CD4-positive, alpha-beta memory T cell (primary cell): ENCODE measurements around the gene ASB13. TPM values are rescaled to one million over a fixed set of nuclear protein-coding genes. Genes with fewer than 3 reads are reported as not detected.

ENCODE experiments used
- CTCF ChIA-PET: fragments of 350-600 bp; sonication (Branson Sonifier 250); formaldehyde crosslinking; loops from one replicate; lab custom pipeline; 2021; ENCODE audit warnings: inconsistent platforms; ENCODE audit not compliant: partially characterized antibody; lab: Charles Lee
- POLR2A ChIA-PET: fragments of 350-600 bp; sonication (Branson Sonifier 250); formaldehyde crosslinking; loops from one replicate; lab custom pipeline; 2021; ENCODE audit not compliant: partially characterized antibody; lab: Charles Lee
- DNase-seq, 5 donors: peaks; one replicate each; pipeline versions ENCODE4 v3.0.0 to v3.0.0-alpha.2; 2020 to 2022; ENCODE audit warnings: mixed read lengths in 1 of 5
- H3K27ac ChIP-seq: one replicate; pipeline ENCODE4 v1.7.0; 2013; ENCODE audit warnings: low read depth, low read length
- H3K27me3 ChIP-seq: 2 replicates; pipeline ENCODE4 v1.7.0; 2013; ENCODE audit warnings: mild to moderate bottlenecking, low read length, moderate library complexity; ENCODE audit not compliant: insufficient read depth
- H3K36me3 ChIP-seq: 2 replicates; pipeline ENCODE4 v1.7.0; 2013; ENCODE audit warnings: mild to moderate bottlenecking, low read length, moderate library complexity; ENCODE audit not compliant: insufficient read depth
- H3K4me1 ChIP-seq: 2 replicates; pipeline ENCODE4 v1.7.0; 2013; ENCODE audit warnings: mild to moderate bottlenecking, low read length, moderate library complexity; ENCODE audit not compliant: insufficient read depth
- H3K4me3 ChIP-seq, 2 donors: one replicate each; pipeline ENCODE4 v1.7.0; 2013; ENCODE audit warnings: low read length in 2 of 2, mild to moderate bottlenecking in 1 of 2
- H3K9me3 ChIP-seq, 2 donors: one replicate each; pipeline ENCODE4 v1.7.0; 2013; ENCODE audit warnings: low read length in 2 of 2, control low read depth in 1 of 2; ENCODE audit not compliant: control insufficient read depth in 1 of 2
- H3K27ac Mint-ChIP-seq, 7 donors: one replicate each; pipeline ENCODE4 v1.8.0; 2020 to 2021; ENCODE audit warnings: mixed read lengths in 7 of 7, mild to moderate bottlenecking in 6 of 7, inconsistent platforms in 3 of 7, moderate library complexity in 3 of 7
- H3K27me3 Mint-ChIP-seq, 2 donors: one replicate each; pipeline ENCODE4 v1.8.0; 2020 to 2021; ENCODE audit warnings: mixed read lengths in 2 of 2
- H3K36me3 Mint-ChIP-seq, 2 donors: one replicate each; pipeline ENCODE4 v1.8.0; 2020 to 2021; ENCODE audit warnings: mixed read lengths in 2 of 2, inconsistent platforms in 1 of 2, mild to moderate bottlenecking in 1 of 2
- H3K4me1 Mint-ChIP-seq, 4 donors: one replicate each; pipeline ENCODE4 v1.8.0; 2020 to 2021; ENCODE audit warnings: mixed read lengths in 4 of 4, mild to moderate bottlenecking in 1 of 4
- H3K4me3 Mint-ChIP-seq, 8 donors: one replicate each; pipeline ENCODE4 v1.8.0; 2020 to 2021; ENCODE audit warnings: mixed read lengths in 8 of 8, mild to moderate bottlenecking in 7 of 8, moderate library complexity in 6 of 8, inconsistent platforms in 3 of 8
- H3K9me3 Mint-ChIP-seq, 8 donors: one replicate each; pipeline ENCODE4 v1.8.0; 2020 to 2021; ENCODE audit warnings: mixed read lengths in 8 of 8, mild to moderate bottlenecking in 5 of 8, inconsistent platforms in 3 of 8, moderate library complexity in 1 of 8
- intact Hi-C: fragments of 100-400 bp; cut with micrococcal nuclease; formaldehyde crosslinking; loops from one replicate; pipeline ENCODE4 v1.15.1; 2023
- polyA plus RNA-seq, 2 donors: library from polyadenylated mRNA; unstranded; fragments of 300-500 nt; fragmentation: Illumina TruSeq; gene quantifications; one replicate each; pipeline ENCODE4 v1.2.3, GENCODE V29; 2021
- total RNA-seq, 2 experiments: library from RNA; stranded (reverse); gene quantifications; one replicate each; pipeline ENCODE4 v1.2.3, GENCODE V29; 2021

Gene ASB13
- total and polyA plus RNA-seq, 4 experiments from 2014 or later: 15.4 to 18.5 (median 16.4) TPM

DNA sequence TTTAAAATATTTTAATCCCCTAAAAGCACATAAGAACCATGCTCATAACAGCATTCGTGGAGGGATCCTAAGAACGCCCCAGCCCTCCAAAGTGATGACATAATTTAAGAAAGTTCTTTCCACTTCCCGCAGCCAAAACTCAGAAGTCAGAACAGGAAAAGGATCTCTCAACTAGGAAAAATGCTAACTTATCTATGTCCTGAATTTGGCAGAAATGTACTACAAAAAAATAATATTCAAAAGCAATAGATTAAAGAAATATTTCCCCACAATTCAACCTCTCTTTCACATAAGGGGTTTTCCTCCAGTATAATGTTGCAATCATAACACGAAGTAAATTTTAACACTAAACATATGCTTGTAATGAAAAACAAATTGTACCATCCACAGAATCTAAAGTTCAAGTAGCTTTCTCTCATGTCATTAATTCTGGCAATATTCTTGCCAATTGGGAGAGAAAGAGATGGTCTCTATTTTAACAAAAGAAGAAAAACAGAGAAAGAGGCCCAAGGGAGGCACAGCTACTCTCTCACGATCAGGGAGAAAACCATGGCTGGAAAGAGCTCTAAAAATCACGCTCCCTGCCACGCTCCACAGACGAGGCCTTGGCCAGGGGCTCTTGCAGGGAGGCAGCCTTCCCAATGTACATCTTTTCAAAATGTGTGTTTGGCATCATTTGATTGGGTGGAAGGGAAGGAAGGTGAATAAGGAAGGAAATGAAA, 22.9 kb downstream of the ASB13 start:
- H3K36me3 Mint-ChIP-seq: peaks cover 46 to 50% of the 10 kb centered on the region in 2 donors
- H3K4me1 ChIP-seq: no peaks in the 10 kb centered on the region

DNA sequence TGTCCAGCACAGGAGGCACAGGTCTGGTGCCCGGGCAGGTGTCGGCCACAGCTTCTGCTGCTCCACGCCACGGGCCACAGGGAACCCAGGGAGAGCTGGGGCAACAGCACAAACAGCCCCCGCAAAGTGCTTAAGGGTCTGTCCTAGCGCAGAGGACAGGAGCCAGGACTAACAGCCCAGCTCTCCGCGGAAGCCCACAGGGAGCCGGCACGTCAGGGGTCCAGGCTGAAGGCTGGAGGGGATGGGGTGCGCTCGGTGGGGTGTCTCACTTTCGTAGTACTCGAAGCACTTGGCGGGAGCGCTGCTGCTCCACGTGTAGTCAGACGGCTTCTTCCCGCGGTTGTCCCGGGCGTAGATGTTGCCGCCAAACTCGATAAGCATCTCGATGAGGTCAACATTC, 24.9 kb downstream of the ASB13 start:
- intact Hi-C loops: no loop called here
- H3K9me3 Mint-ChIP-seq: no peaks in the 10 kb centered on the region
- CTCF ChIA-PET: interaction anchor here (1.5 to 2.0 kb wide), 2 partner anchors 10 to 12 kb away, joined by 4 to 9 read pairs; no protein-coding TSS in a partner anchor
- no peaks in the 10 kb centered on the region for H3K27me3 ChIP-seq
- POLR2A ChIA-PET: no interaction called here
- DNase-seq: no peak
- H3K27ac Mint-ChIP-seq: peak overlapping the region in 1 of 7 donors; percentile 60
- no peaks in the 10 kb centered on the region for H3K4me1 ChIP-seq
- no peak overlapping the region for H3K27ac ChIP-seq
- H3K36me3 Mint-ChIP-seq: peaks cover 38 to 39% of the 10 kb centered on the region in 2 donors
- H3K4me3 Mint-ChIP-seq: no peak overlapping the region
- no peak overlapping the region for H3K4me3 ChIP-seq
- H3K4me1 Mint-ChIP-seq: no peaks in the 10 kb centered on the region
- no peaks in the 10 kb centered on the region for H3K27me3 Mint-ChIP-seq
- H3K36me3 ChIP-seq: peaks cover 4% of the 10 kb centered on the region
- H3K9me3 ChIP-seq: no peaks in the 10 kb centered on the region

More for the DNA sequence above, 22.9 kb downstream of the ASB13 start:
- H3K36me3 ChIP-seq: peaks cover 8% of the 10 kb centered on the region
- no peak overlapping the region for H3K4me3 Mint-ChIP-seq
- H3K9me3 ChIP-seq: no peaks in the 10 kb centered on the region
- ChIA-PET POLR2A (no interaction called here), CTCF (interaction anchor here (1.1 to 2.6 kb wide), 3 partner anchors 14 to 209 kb away, joined by 3 to 14 read pairs (median 7); no protein-coding TSS in a partner anchor)
- intact Hi-C loops: no loop called here
- no peak for DNase-seq
- no peaks in the 10 kb centered on the region for H3K27me3 Mint-ChIP-seq
- no peak overlapping the region for H3K4me3 ChIP-seq
- H3K27ac Mint-ChIP-seq: no peak overlapping the region
- no peaks in the 10 kb centered on the region for H3K4me1 Mint-ChIP-seq
- no peak overlapping the region for H3K27ac ChIP-seq
- no peaks in the 10 kb centered on the region for H3K9me3 Mint-ChIP-seq
- H3K27me3 ChIP-seq: no peaks in the 10 kb centered on the region

GRCh38 chr10:5640501-5640900, 25.9 kb downstream of the ASB13 start:
- ChIA-PET POLR2A (no interaction called here), CTCF (interaction anchor here (2.0 kb wide), 1 partner anchor 11 kb away, joined by 9 read pairs; no protein-coding TSS in a partner anchor)
- H3K9me3 ChIP-seq: no peaks in the 10 kb centered on the region
- DNase-seq: no peak
- H3K27ac Mint-ChIP-seq: no peak overlapping the region
- H3K36me3 ChIP-seq: peaks cover 4% of the 10 kb centered on the region
- H3K9me3 Mint-ChIP-seq: no peaks in the 10 kb centered on the region
- H3K36me3 Mint-ChIP-seq: peaks cover 38 to 39% of the 10 kb centered on the region in 2 donors
- H3K4me1 ChIP-seq: no peaks in the 10 kb centered on the region
- no peak overlapping the region for H3K27ac ChIP-seq
- no peaks in the 10 kb centered on the region for H3K27me3 Mint-ChIP-seq
- no peak overlapping the region for H3K4me3 ChIP-seq
- intact Hi-C loops: no loop called here
- no peaks in the 10 kb centered on the region for H3K27me3 ChIP-seq
- H3K4me1 Mint-ChIP-seq: no peaks in the 10 kb centered on the region
- H3K4me3 Mint-ChIP-seq: no peak overlapping the region

GRCh38 chr10:5640036-5640435, 26.4 kb downstream of the ASB13 start:
- Histone ChIP-seq H3K36me3 (peaks cover 4% of the 10 kb centered on the region), H3K27ac (no peak overlapping the region), H3K4me1 (no peaks in the 10 kb centered on the region), H3K27me3 (no peaks in the 10 kb centered on the region), H3K9me3 (no peaks in the 10 kb centered on the region), H3K4me3 (no peak overlapping the region)
- DNase-seq: no peak
- Mint-ChIP-seq H3K27ac (no peak overlapping the region), H3K36me3 (peaks cover 38 to 39% of the 10 kb centered on the region in 2 donors), H3K4me1 (no peaks in the 10 kb centered on the region), H3K27me3 (no peaks in the 10 kb centered on the region), H3K4me3 (no peak overlapping the region), H3K9me3 (no peaks in the 10 kb centered on the region)
- intact Hi-C loops: no loop called here
- ChIA-PET CTCF (no interaction called here), POLR2A (no interaction called here)

GRCh38 chr10:5639066-5639465, 27.3 kb downstream of the ASB13 start:
- Mint-ChIP-seq H3K27ac (no peak overlapping the region), H3K36me3 (peaks cover 32 to 34% of the 10 kb centered on the region in 2 donors), H3K4me1 (no peaks in the 10 kb centered on the region), H3K4me3 (no peak overlapping the region), H3K27me3 (no peaks in the 10 kb centered on the region), H3K9me3 (peaks cover 0 to 2% (median 0%) of the 10 kb centered on the region in 8 donors)
- DNase-seq: no peak
- Histone ChIP-seq H3K27me3 (no peaks in the 10 kb centered on the region), H3K9me3 (no peaks in the 10 kb centered on the region), H3K4me1 (no peaks in the 10 kb centered on the region), H3K36me3 (peaks cover 4% of the 10 kb centered on the region), H3K27ac (no peak overlapping the region), H3K4me3 (no peak overlapping the region)
- intact Hi-C loops: no loop called here
- ChIA-PET POLR2A (no interaction called here), CTCF (no interaction called here)

DNA sequence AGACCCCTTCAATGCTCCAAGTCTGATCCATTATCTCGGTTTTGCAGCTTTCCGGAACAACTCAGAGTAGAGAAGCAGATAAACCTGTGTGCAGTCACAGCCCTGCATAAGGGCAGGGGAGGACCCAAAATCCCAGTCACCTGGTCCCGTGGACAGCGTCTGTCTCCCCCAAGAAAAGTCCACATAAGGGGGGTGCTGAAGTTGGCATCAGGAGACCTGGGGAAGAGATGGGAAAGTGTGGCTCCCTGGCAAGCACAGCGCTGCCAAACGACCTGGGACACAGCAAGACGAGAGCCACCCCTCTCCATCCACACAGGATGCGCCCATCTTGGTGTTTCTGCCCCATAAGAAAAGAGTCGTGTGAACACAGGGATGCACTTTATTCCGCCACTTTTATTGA, 27.9 kb downstream of the ASB13 start:
- Histone ChIP-seq H3K36me3 (peaks cover 4% of the 10 kb centered on the region), H3K4me3 (no peak overlapping the region), H3K27me3 (no peaks in the 10 kb centered on the region), H3K9me3 (no peaks in the 10 kb centered on the region), H3K27ac (no peak overlapping the region), H3K4me1 (no peaks in the 10 kb centered on the region)
- DNase-seq: no peak
- intact Hi-C loops: no loop called here
- peaks cover 0 to 2% (median 0%) of the 10 kb centered on the region in 8 donors for H3K9me3 Mint-ChIP-seq
- POLR2A ChIA-PET: no interaction called here
- H3K36me3 Mint-ChIP-seq: peaks cover 28 to 32% of the 10 kb centered on the region in 2 donors
- no peak overlapping the region for H3K4me3 Mint-ChIP-seq
- H3K27ac Mint-ChIP-seq: no peak overlapping the region
- H3K4me1 Mint-ChIP-seq: no peaks in the 10 kb centered on the region
- H3K27me3 Mint-ChIP-seq: no peaks in the 10 kb centered on the region
- CTCF ChIA-PET: no interaction called here

DNA sequence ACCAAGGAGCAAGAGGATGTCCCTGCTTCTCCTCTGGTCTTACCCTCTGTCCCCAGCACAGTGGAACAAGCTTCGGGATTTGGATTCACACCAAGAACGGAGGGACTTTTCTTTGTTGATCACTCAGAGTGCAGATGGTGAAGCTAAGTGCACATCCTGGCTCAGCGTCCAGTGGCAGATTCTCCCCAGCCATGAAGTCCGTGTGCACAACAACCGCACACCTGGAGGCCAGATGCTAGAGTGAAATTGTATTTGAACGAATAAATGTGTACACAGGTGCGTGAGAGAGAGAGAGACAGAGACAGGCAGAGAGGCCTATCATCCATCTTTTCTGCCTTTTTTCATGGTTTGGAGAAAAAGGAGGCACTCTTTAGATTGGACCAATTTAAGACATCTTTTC, 31.5 kb downstream of the ASB13 start:
- H3K27ac Mint-ChIP-seq: no peak overlapping the region

More for the DNA sequence above, 31.5 kb downstream of the ASB13 start:
- no peak for DNase-seq
- peaks cover 0 to 3% (median under 1%) of the 10 kb centered on the region in 4 donors for H3K4me1 Mint-ChIP-seq
- H3K4me1 ChIP-seq: no peaks in the 10 kb centered on the region
- no peaks in the 10 kb centered on the region for H3K36me3 ChIP-seq
- intact Hi-C loops: no loop called here
- H3K9me3 ChIP-seq: no peaks in the 10 kb centered on the region
- CTCF ChIA-PET: interaction anchor here (1.3 to 6.1 kb wide), 2 partner anchors 10 to 12 kb away, joined by 3 to 35 read pairs; no protein-coding TSS in a partner anchor
- H3K4me3 ChIP-seq: no peak overlapping the region
- no peak overlapping the region for H3K27ac ChIP-seq
- H3K4me3 Mint-ChIP-seq: no peak overlapping the region
- H3K27me3 ChIP-seq: no peaks in the 10 kb centered on the region
- peaks cover 10 to 11% of the 10 kb centered on the region in 2 donors for H3K36me3 Mint-ChIP-seq
- peaks cover 0 to 2% (median 0%) of the 10 kb centered on the region in 8 donors for H3K9me3 Mint-ChIP-seq
- no peaks in the 10 kb centered on the region for H3K27me3 Mint-ChIP-seq
- POLR2A ChIA-PET: interaction anchor here (1.2 kb wide), 1 partner anchor 12 kb away, joined by 3 read pairs; no protein-coding TSS in a partner anchor
